ENCODE data around the gene LILRB1.

- TF ChIP-seq CTCF (IDR thresholded peaks at IDR 0.05), result no peak
- no peak for TF ChIP-seq EP300 (IDR thresholded peaks at IDR 0.05)
These were observed 3.5 kb upstream of the LILRB1 start for GRCh38 chr19:54626757-54627156.
